H1 (cell line): ENCODE data around the gene CCDC102A.

Source experiments
- CTBP2 ChIP-seq: IDR thresholded peaks from 2 replicates; pipeline ENCODE4 v1.7.0; 2011; ENCODE audit warnings: borderline replicate concordance, mild to moderate bottlenecking, moderate library complexity, mixed read lengths, low read length; ENCODE audit not compliant: insufficient read depth, insufficient read length
- FOSL1 ChIP-seq: IDR thresholded peaks from 2 replicates; pipeline ENCODE4 v1.6.1; 2011; ENCODE audit warnings: mild to moderate bottlenecking, low read depth, low read length, moderate library complexity; ENCODE audit not compliant: insufficient read depth
- NRF1 ChIP-seq: IDR thresholded peaks from 2 replicates; pipeline ENCODE4 v1.6.1; 2011; ENCODE audit warnings: mild to moderate bottlenecking, low read depth, low read length, improper control_type of control experiment
- POLR2A ChIP-seq, 2 experiments: IDR thresholded peaks; 1 replicate in 1 of 2; 2 replicates in 1 of 2; pipeline ENCODE4 v1.6.1; 2011; ENCODE audit warnings: low read depth in 2 of 2, low read length in 2 of 2, mild to moderate bottlenecking in 2 of 2; ENCODE audit errors: control extremely low read depth in 1 of 2
- TF ChIP-seq, protein P1 (sequence below), 3 experiments: IDR thresholded peaks; 1 replicate in 2 of 3; 2 replicates in 1 of 3; pipeline versions ENCODE4 v1.5.1 to v1.6.1; 2011; ENCODE audit warnings: low read length in 3 of 3, mild to moderate bottlenecking in 3 of 3, inconsistent platforms in 2 of 3, low read depth in 1 of 3, moderate library complexity in 1 of 3; ENCODE audit not compliant: insufficient read depth in 1 of 3; ENCODE audit errors: control extremely low read depth in 1 of 3

DNA sequence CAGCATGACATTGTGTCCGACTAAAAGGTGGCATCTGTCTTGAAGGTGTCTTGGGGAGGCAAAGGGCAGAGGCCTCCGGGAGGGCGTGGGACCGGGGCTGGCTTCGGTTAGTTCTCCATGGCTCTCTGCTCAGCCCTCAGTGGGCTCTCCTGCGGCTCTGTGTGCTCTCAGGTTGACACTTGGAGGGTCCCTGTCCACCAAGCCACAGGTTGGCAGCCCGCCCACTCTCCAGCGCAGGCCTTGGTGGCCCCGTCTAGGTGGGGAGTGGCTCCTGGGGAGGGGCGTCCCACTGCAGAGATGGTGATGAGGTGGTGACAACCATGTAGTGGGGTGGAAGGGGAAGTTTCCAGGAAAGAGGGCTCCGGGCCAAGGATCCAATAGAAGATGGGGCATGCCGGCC lies 37.7 kb upstream of the CCDC102A start:
- TF ChIP-seq POLR2A (IDR thresholded peaks at IDR 0.05; ENCODE audit: control extremely low read depth in 1 of 2, low read depth in 2 of 2, low read length in 2 of 2) = no peak
- TF ChIP-seq, protein P1, sequence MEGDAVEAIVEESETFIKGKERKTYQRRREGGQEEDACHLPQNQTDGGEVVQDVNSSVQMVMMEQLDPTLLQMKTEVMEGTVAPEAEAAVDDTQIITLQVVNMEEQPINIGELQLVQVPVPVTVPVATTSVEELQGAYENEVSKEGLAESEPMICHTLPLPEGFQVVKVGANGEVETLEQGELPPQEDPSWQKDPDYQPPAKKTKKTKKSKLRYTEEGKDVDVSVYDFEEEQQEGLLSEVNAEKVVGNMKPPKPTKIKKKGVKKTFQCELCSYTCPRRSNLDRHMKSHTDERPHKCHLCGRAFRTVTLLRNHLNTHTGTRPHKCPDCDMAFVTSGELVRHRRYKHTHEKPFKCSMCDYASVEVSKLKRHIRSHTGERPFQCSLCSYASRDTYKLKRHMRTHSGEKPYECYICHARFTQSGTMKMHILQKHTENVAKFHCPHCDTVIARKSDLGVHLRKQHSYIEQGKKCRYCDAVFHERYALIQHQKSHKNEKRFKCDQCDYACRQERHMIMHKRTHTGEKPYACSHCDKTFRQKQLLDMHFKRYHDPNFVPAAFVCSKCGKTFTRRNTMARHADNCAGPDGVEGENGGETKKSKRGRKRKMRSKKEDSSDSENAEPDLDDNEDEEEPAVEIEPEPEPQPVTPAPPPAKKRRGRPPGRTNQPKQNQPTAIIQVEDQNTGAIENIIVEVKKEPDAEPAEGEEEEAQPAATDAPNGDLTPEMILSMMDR (IDR thresholded peaks at IDR 0.05; ENCODE audit: control extremely low read depth in 1 of 3, insufficient read depth in 1 of 3, low read depth in 1 of 3, low read length in 3 of 3) = no peak
- no peak for TF ChIP-seq CTBP2
- no peak for TF ChIP-seq NRF1
- no peak for TF ChIP-seq FOSL1
